GM18517 (cell line): ENCODE data around the gene FABP6.
"Not testable (repeated sequence)": the region's sequence is repeated elsewhere in the genome, so short reads cannot be mapped to it uniquely, and the experiment has no call there.

ENCODE experiments used
- ATAC-seq: cut with Tn5 transposase; IDR thresholded peaks from one replicate; pipeline ENCODE4 v1.9.1; 2021; ENCODE audit warnings: mild to moderate bottlenecking, moderate library complexity; ENCODE audit not compliant: unreplicated experiment

FABP6 gene

GRCh38 chr5:160229190-160229742 lies at the start of gene FABP6:
Gene FABP6 (plus strand): TSS chr5:160229506. CDS start chr5:160229558, 52 bp downstream.
- ATAC-seq, result no peak

GRCh38 chr5:160180931-160181330 lies 48.4 kb upstream of the FABP6 start:
- ATAC-seq, result no peak

GRCh38 chr5:160181965-160182622 lies 47.2 kb upstream of the FABP6 start:
- ATAC-seq, result no peak

- ATAC-seq, result no peak
Measured at GRCh38 chr5:160183075-160183474, 46.2 kb upstream of the FABP6 start.

GRCh38 chr5:160185626-160186360 lies 43.5 kb upstream of the FABP6 start:
- no peak for ATAC-seq

- no peak for ATAC-seq
Measured at GRCh38 chr5:160186480-160186879, 42.8 kb upstream of the FABP6 start.

- no peak for ATAC-seq
Measured at GRCh38 chr5:160187091-160187490, 42.2 kb upstream of the FABP6 start.

GRCh38 chr5:160188141-160189015 lies 40.9 kb upstream of the FABP6 start:
- no peak for ATAC-seq

- ATAC-seq, result no peak
Measured at GRCh38 chr5:160192424-160192823, 36.9 kb upstream of the FABP6 start.

GRCh38 chr5:160193076-160193475 lies 36.2 kb upstream of the FABP6 start:
- not testable (repeated sequence) for ATAC-seq

GRCh38 chr5:160193790-160194189 lies 35.5 kb upstream of the FABP6 start:
- not testable (repeated sequence) for ATAC-seq

- ATAC-seq, result no peak
Measured at GRCh38 chr5:160197341-160198144, 31.8 kb upstream of the FABP6 start.

- no peak for ATAC-seq
Measured at GRCh38 chr5:160198146-160198545, 31.2 kb upstream of the FABP6 start.

GRCh38 chr5:160198841-160199409 lies 30.4 kb upstream of the FABP6 start:
- peak; percentile 18 for ATAC-seq

GRCh38 chr5:160199410-160199911 lies 29.8 kb upstream of the FABP6 start:
- peak; percentile 75 for ATAC-seq

GRCh38 chr5:160207061-160207460 lies 22.2 kb upstream of the FABP6 start:
- ATAC-seq, result no peak

GRCh38 chr5:160209917-160210316 lies 19.4 kb upstream of the FABP6 start:
- ATAC-seq, result no peak

- no peak for ATAC-seq
Measured at GRCh38 chr5:160210606-160211005, 18.7 kb upstream of the FABP6 start.

GRCh38 chr5:160211352-160211751 lies 18.0 kb upstream of the FABP6 start:
- ATAC-seq, result no peak

GRCh38 chr5:160213537-160213936 lies 15.8 kb upstream of the FABP6 start:
- no peak for ATAC-seq
